Endodermal cell (in vitro differentiated cells): ENCODE measurements around the gene DPM3. TPM values are rescaled to one million over a fixed set of nuclear protein-coding genes. Genes with fewer than 3 reads are reported as not detected.
"Not testable (repeated sequence)": the region's sequence is repeated elsewhere in the genome, so short reads cannot be mapped to it uniquely, and the experiment has no call there.

Source experiments
- DNase-seq: peaks from one replicate; pipeline ENCODE4 v3.0.0-alpha.2; 2017
- H3K27ac ChIP-seq: 2 replicates; pipeline ENCODE4 v1.5.1; 2013; ENCODE audit warnings: mild to moderate bottlenecking, low read depth, low read length, moderate library complexity
- H3K27me3 ChIP-seq: 2 replicates; pipeline ENCODE4 v1.6.1; 2013; ENCODE audit warnings: mild to moderate bottlenecking, low read length, moderate library complexity; ENCODE audit not compliant: insufficient read depth, control insufficient read depth, poor library complexity, severe bottlenecking
- H3K36me3 ChIP-seq: 2 replicates; pipeline ENCODE4 v1.7.0; 2013; ENCODE audit warnings: mild to moderate bottlenecking, low read length, moderate library complexity; ENCODE audit not compliant: control insufficient read depth, insufficient read depth
- H3K4me1 ChIP-seq: one replicate; pipeline ENCODE4 v1.7.0; 2013; ENCODE audit warnings: low read length; ENCODE audit not compliant: control insufficient read depth, insufficient read depth
- H3K4me3 ChIP-seq: 2 replicates; pipeline ENCODE4 v1.5.1; 2013; ENCODE audit warnings: mild to moderate bottlenecking, low read length, moderate library complexity
- H3K9ac ChIP-seq: 2 replicates; pipeline ENCODE4 v1.6.1; 2013; ENCODE audit warnings: mild to moderate bottlenecking, low read length, moderate library complexity; ENCODE audit not compliant: poor library complexity, severe bottlenecking; ENCODE audit errors: extremely low read depth
- H3K9me3 ChIP-seq: 2 replicates; pipeline ENCODE4 v1.6.1; 2013; ENCODE audit warnings: mild to moderate bottlenecking, low read length, moderate library complexity; ENCODE audit not compliant: control insufficient read depth
- H3K27ac Mint-ChIP-seq: 2 replicates; pipeline ENCODE4 v1.8.0; 2020; ENCODE audit warnings: mixed read lengths
- H3K27me3 Mint-ChIP-seq: 2 replicates; pipeline ENCODE4 v1.8.0; 2021; ENCODE audit warnings: mild to moderate bottlenecking, mixed read lengths; ENCODE audit not compliant: insufficient read depth
- H3K36me3 Mint-ChIP-seq: 2 replicates; pipeline ENCODE4 v1.8.0; 2020; ENCODE audit warnings: low read depth, mixed read lengths
- H3K4me1 Mint-ChIP-seq: 2 replicates; pipeline ENCODE4 v1.8.0; 2020; ENCODE audit warnings: mixed read lengths
- H3K4me3 Mint-ChIP-seq: 2 replicates; pipeline ENCODE4 v1.8.0; 2020; ENCODE audit warnings: mild to moderate bottlenecking, moderate library complexity, mixed read lengths
- H3K9me3 Mint-ChIP-seq: 2 replicates; pipeline ENCODE4 v1.8.0; 2020; ENCODE audit warnings: mild to moderate bottlenecking, mixed read lengths
- CTCF ChIP-seq: fragments of 200-600 bp; sonication (generic); conservative IDR thresholded peaks from 2 replicates; pipeline ENCODE4 v1.5.0; 2021; ENCODE audit warnings: antibody characterized with exemption, mild to moderate bottlenecking
- WGBS, 2 experiments: methylation state at CpG; one replicate each; pipeline versions ENCODE4 v1.1.5 to v1.1.7; 2013; ENCODE audit warnings: missing lambda C conversion rate in 2 of 2, mixed read lengths in 1 of 2; ENCODE audit not compliant: insufficient coverage in 1 of 2, insufficient read length in 1 of 2; 5-methylcytosine and 5-hydroxymethylcytosine counted together
- total RNA-seq, 2 donors: library from RNA; stranded (reverse); fragmentation: NEBNext Ultra II Directional in 1 of 2; extraction: Animal tissue kit (Norgen Biotek cat#: 25700) in 1 of 2; gene quantifications; 2 replicates in 1 of 2; 3 replicates in 1 of 2; pipeline ENCODE4 v1.2.1, GENCODE V29; 2021

DPM3 gene
- total RNA-seq, 2 donors from 2014 or later: 48.8 to 73.4 TPM

- Histone ChIP-seq H3K4me1 (no peaks in the 10 kb centered on the region), H3K27ac (no peak overlapping the region), H3K9ac (no peak overlapping the region), H3K27me3 (no peaks in the 10 kb centered on the region), H3K4me3 (no peak overlapping the region), H3K36me3 (peaks cover 13% of the 10 kb centered on the region), H3K9me3 (no peaks in the 10 kb centered on the region)
- Mint-ChIP-seq H3K9me3 (no peaks in the 10 kb centered on the region), H3K36me3 (peaks cover 16% of the 10 kb centered on the region), H3K4me3 (no peak overlapping the region), H3K4me1 (peaks cover 17% of the 10 kb centered on the region), H3K27ac (no peak overlapping the region), H3K27me3 (peaks cover 12% of the 10 kb centered on the region)
- 93% methylated on average over 1 of the region's 2 CpGs; no CpG with 5 or more reads in 1 of the 2 experiments for WGBS, 2 experiments
- DNase-seq: peak; percentile 13
- no peak for TF ChIP-seq CTCF
Measured at GRCh38 chr1:155170101-155170785, 29.9 kb upstream of the DPM3 start.

- Mint-ChIP-seq H3K27me3 (peaks cover 6% of the 10 kb centered on the region), H3K4me3 (no peak overlapping the region), H3K9me3 (no peaks in the 10 kb centered on the region), H3K36me3 (peaks cover 16% of the 10 kb centered on the region), H3K4me1 (peaks cover 13% of the 10 kb centered on the region), H3K27ac (no peak overlapping the region)
- no peak for TF ChIP-seq CTCF
- H3K4me1 ChIP-seq: no peaks in the 10 kb centered on the region
- H3K36me3 ChIP-seq: peaks cover 13% of the 10 kb centered on the region
- no peaks in the 10 kb centered on the region for H3K9me3 ChIP-seq
- H3K9ac ChIP-seq: no peak overlapping the region
- H3K27ac ChIP-seq: no peak overlapping the region
- no peaks in the 10 kb centered on the region for H3K27me3 ChIP-seq
- WGBS, 2 experiments: 83 to 88% methylated on average over 3 to 5 of the region's 5 CpGs
- peak; percentile 23 for DNase-seq
- H3K4me3 ChIP-seq: no peak overlapping the region
Measured at GRCh38 chr1:155169541-155169940, 29.2 kb upstream of the DPM3 start.

- H3K9me3 ChIP-seq: no peaks in the 10 kb centered on the region
- H3K4me1 ChIP-seq: no peaks in the 10 kb centered on the region
- no peak overlapping the region for H3K27ac ChIP-seq
- peaks cover 13% of the 10 kb centered on the region for H3K36me3 ChIP-seq
- WGBS, 2 experiments: 93 to 98% methylated on average over 8 to 10 of the region's 10 CpGs
- H3K4me3 ChIP-seq: no peak overlapping the region
- Mint-ChIP-seq H3K36me3 (peaks cover 16% of the 10 kb centered on the region), H3K27ac (no peak overlapping the region), H3K27me3 (peaks cover 2% of the 10 kb centered on the region), H3K9me3 (no peaks in the 10 kb centered on the region), H3K4me3 (no peak overlapping the region), H3K4me1 (peaks cover 13% of the 10 kb centered on the region)
- H3K27me3 ChIP-seq: no peaks in the 10 kb centered on the region
- no peak overlapping the region for H3K9ac ChIP-seq
- TF ChIP-seq CTCF: no peak
- DNase-seq: peak; percentile 35
Measured at GRCh38 chr1:155168456-155169210, 28.3 kb upstream of the DPM3 start.

- H3K4me1 Mint-ChIP-seq, H3K27ac Mint-ChIP-seq, H3K9me3 Mint-ChIP-seq, H3K27ac ChIP-seq, H3K27me3 ChIP-seq, H3K9me3 ChIP-seq, H3K4me1 ChIP-seq, H3K4me3 ChIP-seq, H3K9ac ChIP-seq, DNase-seq, H3K27me3 Mint-ChIP-seq: not testable (repeated sequence)
- Mint-ChIP-seq H3K4me3 (peak overlapping the region; percentile 55), H3K36me3 (peaks cover 16% of the 10 kb centered on the region)
- H3K36me3 ChIP-seq: peaks cover 13% of the 10 kb centered on the region
- WGBS, 2 experiments: 66 to 72% methylated on average over 4 of the region's 4 CpGs
Measured at GRCh38 chr1:155168105-155168445, 27.7 kb upstream of the DPM3 start.
